B cell (primary cell): ENCODE results near the gene FAM200B. TPM values are rescaled to one million over a fixed set of nuclear protein-coding genes. Genes with fewer than 3 reads are reported as not detected.

ENCODE experiments used
- ATAC-seq: fragments of 200-7000 bp; cut with Tn5 transposase; one replicate; pipeline ENCODE4 v1.10.0; 2021; ENCODE audit warnings: low read depth, mild to moderate bottlenecking, moderate number of reproducible peaks, moderate library complexity
- CTCF ChIA-PET: fragments of 350-600 bp; sonication (Branson Sonifier 250); formaldehyde crosslinking; loops from one replicate; lab custom pipeline; 2021; ENCODE audit warnings: antibody characterized with exemption, inconsistent platforms; lab: Charles Lee
- POLR2A ChIA-PET: fragments of 350-600 bp; sonication (Branson Sonifier 250); formaldehyde crosslinking; loops from one replicate; lab custom pipeline; 2021; ENCODE audit warnings: antibody characterized with exemption; lab: Charles Lee
- DNase-seq: peaks from one replicate; pipeline ENCODE4 v3.0.0; 2013
- H2AFZ ChIP-seq: 2 replicates; pipeline ENCODE4 v1.6.1; 2012; ENCODE audit warnings: mild to moderate bottlenecking, low read depth, low read length; ENCODE audit not compliant: insufficient read depth, poor library complexity, severe bottlenecking
- H3K27ac ChIP-seq, 2 donors: 1 replicate in 1 of 2; 2 replicates in 1 of 2; pipeline ENCODE4 v1.5.1; 2012 to 2013; ENCODE audit warnings: low read length in 2 of 2, mild to moderate bottlenecking in 2 of 2, moderate library complexity in 1 of 2
- H3K27me3 ChIP-seq, 4 experiments: fragments of 200-600 bp in 1 of 4; sonication (generic) in 1 of 4; replicated peaks in 1 of 4; 1 replicate in 2 of 4; 2 replicates in 2 of 4; pipeline versions ENCODE4 v1.6.1 to v1.7.0; 2013 to 2016; ENCODE audit warnings: low read length in 3 of 4, mild to moderate bottlenecking in 2 of 4, mixed read lengths in 1 of 4, moderate library complexity in 1 of 4; ENCODE audit not compliant: insufficient read depth in 4 of 4, control insufficient read depth in 3 of 4; ENCODE audit errors: control extremely low read depth in 1 of 4
- H3K36me3 ChIP-seq, 2 experiments: replicated peaks in 1 of 2; 1 replicate in 1 of 2; 2 replicates in 1 of 2; pipeline versions ENCODE4 v1.6.1 to v1.7.1; 2013; ENCODE audit warnings: low read length in 1 of 2; ENCODE audit not compliant: insufficient read depth in 2 of 2, control insufficient read depth in 1 of 2; ENCODE audit errors: control extremely low read depth in 1 of 2, extremely low read depth in 1 of 2
- H3K4me1 ChIP-seq, 2 donors: fragments of 200-600 bp in 1 of 2; sonication (generic) in 1 of 2; 1 replicate in 1 of 2; 2 replicates in 1 of 2; pipeline versions ENCODE4 v1.5.1 to v1.6.1; 2013 to 2017; ENCODE audit warnings: low read length in 2 of 2; ENCODE audit not compliant: control insufficient read depth in 2 of 2, insufficient read depth in 2 of 2
- H3K4me2 ChIP-seq: replicated peaks from 2 replicates; pipeline ENCODE3; 2012; ENCODE audit warnings: mild to moderate bottlenecking, low read depth, low read length; ENCODE audit not compliant: poor library complexity, severe bottlenecking
- H3K4me3 ChIP-seq, 5 experiments: fragments of 200-600 bp in 1 of 5; sonication (generic) in 1 of 5; 1 replicate in 3 of 5; 2 replicates in 2 of 5; pipeline versions ENCODE4 v1.5.1 to v1.7.0; 2011 to 2016; ENCODE audit warnings: low read length in 4 of 5, mild to moderate bottlenecking in 4 of 5, low read depth in 2 of 5, control low read depth in 1 of 5, moderate library complexity in 1 of 5; ENCODE audit not compliant: insufficient read depth in 1 of 5; ENCODE audit errors: control extremely low read depth in 1 of 5, extremely low read depth in 1 of 5
- H3K79me2 ChIP-seq: fragments of 200-600 bp; sonication (generic); one replicate; pipeline ENCODE4 v1.6.0; 2016; ENCODE audit warnings: low read length; ENCODE audit not compliant: control insufficient read depth, insufficient read depth
- H3K9ac ChIP-seq: fragments of 200-600 bp; sonication (generic); 2 replicates; pipeline ENCODE4 v1.6.1; 2017; ENCODE audit warnings: mild to moderate bottlenecking, low read length, moderate library complexity
- H3K9me3 ChIP-seq, 3 donors: one replicate each; pipeline versions ENCODE4 v1.6.1 to v1.7.1; 2013; ENCODE audit warnings: low read length in 2 of 3; ENCODE audit not compliant: control insufficient read depth in 2 of 3, insufficient read depth in 1 of 3; ENCODE audit errors: control extremely low read depth in 1 of 3
- H4K20me1 ChIP-seq: 2 replicates; pipeline ENCODE4 v1.6.0; 2012; ENCODE audit warnings: mild to moderate bottlenecking, low read length; ENCODE audit not compliant: insufficient read depth, control insufficient read depth, poor library complexity, severe bottlenecking
- H3K27ac Mint-ChIP-seq: one replicate; pipeline ENCODE4 v1.8.0; 2021; ENCODE audit warnings: mixed read lengths
- H3K27me3 Mint-ChIP-seq: one replicate; pipeline ENCODE4 v1.8.0; 2021; ENCODE audit warnings: mixed read lengths
- H3K4me1 Mint-ChIP-seq: one replicate; pipeline ENCODE4 v1.8.0; 2021; ENCODE audit warnings: mixed read lengths
- H3K4me3 Mint-ChIP-seq: one replicate; pipeline ENCODE4 v1.8.0; 2021; ENCODE audit warnings: mixed read lengths
- H3K9me3 Mint-ChIP-seq: one replicate; pipeline ENCODE4 v1.8.0; 2022; ENCODE audit warnings: mixed read lengths; ENCODE audit not compliant: insufficient read depth
- EZH2 ChIP-seq: IDR thresholded peaks from 2 replicates; pipeline ENCODE4 v1.6.1; 2012; ENCODE audit warnings: borderline replicate concordance, low read depth, mild to moderate bottlenecking, moderate library complexity, low read length; ENCODE audit not compliant: insufficient read depth, poor library complexity, severe bottlenecking
- WGBS: methylation state at CpG from one replicate; pipeline ENCODE4 v1.1.5; 2013; ENCODE audit warnings: missing lambda C conversion rate; ENCODE audit not compliant: insufficient coverage; 5-methylcytosine and 5-hydroxymethylcytosine counted together
- intact Hi-C: fragments of 100-400 bp; cut with micrococcal nuclease; formaldehyde crosslinking; loops from one replicate; pipeline ENCODE4 v1.10.0; 2022
- polyA plus RNA-seq: library from polyadenylated mRNA; depleted of rRNA; stranded (reverse); fragments of >200 nt; gene quantifications from 2 replicates; pipeline ENCODE4 v1.2.3, GENCODE V29; 2012
- total RNA-seq, 2 donors: library from RNA; stranded (reverse); fragments of 120-200 nt in 1 of 2; gene quantifications; 1 replicate in 1 of 2; 2 replicates in 1 of 2; pipeline versions ENCODE4 v1.2.3 to v1.2.4, GENCODE V29; 2013 to 2022
- TF ChIP-seq, protein P1 (sequence below): fragments of 200-600 bp; IDR thresholded peaks from one replicate; pipeline ENCODE4 v1.8.0; 2022; ENCODE audit warnings: antibody characterized with exemption, mild to moderate bottlenecking

Gene FAM200B
- total and polyA plus RNA-seq, 2 donors (not counting 1 experiment from before 2014, with no cell fraction given) = 10.3 to 12.1 TPM

DNA sequence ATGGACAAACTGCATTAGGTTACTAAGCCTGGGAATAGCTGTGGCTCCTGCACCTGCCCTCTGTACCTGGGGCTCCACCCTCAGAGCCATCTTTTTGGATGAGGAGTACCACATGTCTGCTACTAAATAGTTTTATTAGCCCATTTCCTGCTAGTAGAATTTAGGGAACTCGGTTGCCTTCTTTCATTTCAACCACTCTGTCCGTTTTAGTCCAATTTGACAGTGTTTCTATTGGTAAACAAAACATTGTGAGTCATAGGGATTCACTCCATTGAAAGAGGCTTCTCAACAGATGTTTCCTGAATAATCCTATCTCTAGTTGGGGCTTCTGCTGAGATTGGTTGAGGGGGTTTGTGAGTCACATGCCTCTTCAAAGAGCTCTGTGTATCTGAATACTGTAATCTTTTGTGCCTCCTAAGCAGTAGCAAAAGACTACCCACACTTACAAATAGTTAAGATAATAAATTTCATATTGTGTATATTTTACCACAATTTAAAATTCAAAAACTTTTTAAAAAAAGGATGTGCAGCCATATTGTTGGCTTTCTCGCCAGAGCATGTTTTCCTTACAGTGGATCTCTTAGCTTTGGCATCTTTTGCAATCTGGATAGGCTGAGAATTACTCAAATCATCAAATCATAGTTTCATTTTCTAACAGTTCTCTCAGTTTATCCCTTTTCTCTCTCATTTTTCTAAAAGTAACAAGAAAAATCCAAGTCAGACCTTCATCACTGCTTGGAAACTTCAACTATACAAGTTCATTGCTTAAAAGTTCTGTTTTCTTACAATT, 9.9 kb downstream of the FAM200B start:
- POLR2A ChIA-PET = no interaction called here
- intact Hi-C loops = no loop called here
- Histone ChIP-seq H3K4me3 (no peak overlapping the region), H2AFZ (no peak overlapping the region), H3K9me3 (no peaks in the 10 kb centered on the region), H3K4me1 (no peaks in the 10 kb centered on the region), H3K79me2 (no peaks in the 10 kb centered on the region), H4K20me1 (no peaks in the 10 kb centered on the region), H3K27ac (no peak overlapping the region), H3K4me2 (no peak overlapping the region), H3K36me3 (peaks cover 1 to 15% of the 10 kb centered on the region in 2 experiments), H3K27me3 (no peaks in the 10 kb centered on the region), H3K9ac (no peak overlapping the region)
- Mint-ChIP-seq H3K9me3 (no peaks in the 10 kb centered on the region), H3K27ac (no peak overlapping the region), H3K4me1 (no peaks in the 10 kb centered on the region), H3K4me3 (no peak overlapping the region), H3K27me3 (no peaks in the 10 kb centered on the region)
- TF ChIP-seq, protein P1, sequence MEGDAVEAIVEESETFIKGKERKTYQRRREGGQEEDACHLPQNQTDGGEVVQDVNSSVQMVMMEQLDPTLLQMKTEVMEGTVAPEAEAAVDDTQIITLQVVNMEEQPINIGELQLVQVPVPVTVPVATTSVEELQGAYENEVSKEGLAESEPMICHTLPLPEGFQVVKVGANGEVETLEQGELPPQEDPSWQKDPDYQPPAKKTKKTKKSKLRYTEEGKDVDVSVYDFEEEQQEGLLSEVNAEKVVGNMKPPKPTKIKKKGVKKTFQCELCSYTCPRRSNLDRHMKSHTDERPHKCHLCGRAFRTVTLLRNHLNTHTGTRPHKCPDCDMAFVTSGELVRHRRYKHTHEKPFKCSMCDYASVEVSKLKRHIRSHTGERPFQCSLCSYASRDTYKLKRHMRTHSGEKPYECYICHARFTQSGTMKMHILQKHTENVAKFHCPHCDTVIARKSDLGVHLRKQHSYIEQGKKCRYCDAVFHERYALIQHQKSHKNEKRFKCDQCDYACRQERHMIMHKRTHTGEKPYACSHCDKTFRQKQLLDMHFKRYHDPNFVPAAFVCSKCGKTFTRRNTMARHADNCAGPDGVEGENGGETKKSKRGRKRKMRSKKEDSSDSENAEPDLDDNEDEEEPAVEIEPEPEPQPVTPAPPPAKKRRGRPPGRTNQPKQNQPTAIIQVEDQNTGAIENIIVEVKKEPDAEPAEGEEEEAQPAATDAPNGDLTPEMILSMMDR = no peak
- TF ChIP-seq EZH2 = no peak
- WGBS = 100% methylated on average over 1 of the region's 3 CpGs
- ATAC-seq = no peak
- CTCF ChIA-PET = no interaction called here
- no peak for DNase-seq

DNA sequence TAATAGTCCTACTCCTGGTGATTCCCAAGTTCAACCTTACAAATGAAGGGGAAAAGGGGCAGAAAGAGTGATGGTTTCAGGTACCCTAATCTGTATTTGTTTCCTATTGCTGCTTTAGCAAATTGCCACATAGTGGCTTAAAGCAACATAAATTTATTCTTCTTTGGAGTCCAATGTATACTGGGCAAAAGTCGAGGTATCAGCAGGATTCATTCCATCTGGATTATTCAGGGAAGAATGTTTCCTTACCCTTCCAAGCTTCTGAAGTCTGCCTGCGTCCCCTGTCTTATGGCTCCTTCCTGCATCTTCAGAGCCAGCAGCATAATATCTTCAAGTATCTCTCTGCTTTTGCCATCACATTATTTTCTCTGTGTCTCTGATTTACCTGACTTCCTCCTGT, 11.0 kb downstream of the FAM200B start:
- Histone ChIP-seq H3K9me3 (no peaks in the 10 kb centered on the region), H3K9ac (no peak overlapping the region), H3K4me2 (no peak overlapping the region), H4K20me1 (no peaks in the 10 kb centered on the region), H2AFZ (no peak overlapping the region), H3K4me1 (no peaks in the 10 kb centered on the region), H3K27me3 (no peaks in the 10 kb centered on the region), H3K4me3 (no peak overlapping the region), H3K27ac (no peak overlapping the region), H3K36me3 (peaks cover 1 to 5% of the 10 kb centered on the region in 2 experiments), H3K79me2 (no peaks in the 10 kb centered on the region)
- POLR2A ChIA-PET = no interaction called here
- DNase-seq (no peak), ATAC-seq (no peak)
- TF ChIP-seq, protein P1 = no peak
- CTCF ChIA-PET = no interaction called here
- Mint-ChIP-seq H3K9me3 (no peaks in the 10 kb centered on the region), H3K4me1 (no peaks in the 10 kb centered on the region), H3K27me3 (peaks cover 6% of the 10 kb centered on the region), H3K27ac (no peak overlapping the region), H3K4me3 (no peak overlapping the region)
- WGBS = 100% methylated on average over 2 of the region's 2 CpGs
- intact Hi-C loops = no loop called here
